ENCODE results near the gene SLC15A3. TPM values are rescaled to one million over a fixed set of nuclear protein-coding genes. Genes with fewer than 3 reads are reported as not detected.

SLC15A3 gene
- total RNA-seq, 1 donor from 2014 or later: 66.3 TPM

GRCh38 chr11:60966890-60967289, 14.9 kb upstream of the SLC15A3 start:
- H3K27me3 Mint-ChIP-seq (ENCODE audit: low read depth, unreplicated experiment): peaks cover 22% of the 10 kb centered on the region

DNA sequence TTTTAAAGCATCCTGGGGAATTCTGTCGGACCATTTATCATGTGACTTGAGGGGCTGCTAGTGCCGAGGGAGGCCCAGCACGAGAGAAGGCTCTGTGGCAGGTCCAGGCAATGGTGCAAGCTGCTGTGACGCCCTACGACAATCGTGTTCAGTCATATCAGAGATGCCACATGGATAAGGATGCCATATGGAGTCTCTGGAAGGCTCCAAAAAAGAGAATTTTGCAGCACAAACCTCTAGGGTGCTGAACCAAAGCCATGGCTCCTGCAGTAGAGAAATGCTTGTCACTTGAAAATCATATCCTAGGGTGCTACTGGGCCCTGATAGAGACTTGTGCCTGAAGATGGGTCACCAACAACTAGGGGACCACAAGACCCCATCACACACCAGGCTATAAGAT, 12.8 kb upstream of the SLC15A3 start:
- Mint-ChIP-seq H3K4me3 (ENCODE audit: unreplicated experiment) (no peak overlapping the region), H3K27ac (ENCODE audit: unreplicated experiment) (no peak overlapping the region), H3K9me3 (ENCODE audit: unreplicated experiment) (peaks cover 6% of the 10 kb centered on the region), H3K27me3 (ENCODE audit: low read depth, unreplicated experiment) (peaks cover 24% of the 10 kb centered on the region), H3K4me1 (ENCODE audit: low read depth, unreplicated experiment) (no peaks in the 10 kb centered on the region), H3K36me3 (ENCODE audit: low read depth, unreplicated experiment) (no peaks in the 10 kb centered on the region)
- no peaks in the 10 kb centered on the region for H3K36me3 ChIP-seq (ENCODE audit: insufficient read depth, low read length)
- H3K9me3 ChIP-seq (ENCODE audit: insufficient read depth, low read depth, low read length): no peaks in the 10 kb centered on the region
- no peaks in the 10 kb centered on the region for H3K79me2 ChIP-seq (ENCODE audit: insufficient read depth, low read length)
- no peak overlapping the region for H2AFZ ChIP-seq (ENCODE audit: low read depth, low read length)
- DNase-seq (ENCODE audit: low read depth) (no peak), FAIRE-seq (no peak)
- no peaks in the 10 kb centered on the region for H4K20me1 ChIP-seq (ENCODE audit: insufficient read depth, low read length)
- H3K9ac ChIP-seq (ENCODE audit: low read length): no peak overlapping the region
- peaks cover 9% of the 10 kb centered on the region for H3K27me3 ChIP-seq (ENCODE audit: insufficient read depth, low read length)
- H3K4me2 ChIP-seq (ENCODE audit: low read length): no peak overlapping the region
- no peak overlapping the region for H3K4me3 ChIP-seq (ENCODE audit: insufficient read depth, low read depth, low read length)
- TF ChIP-seq CTCF (IDR thresholded peaks at IDR 0.05; ENCODE audit: insufficient read depth, low read depth, low read length): no peak
- TF ChIP-seq EZH2 (IDR thresholded peaks at IDR 0.05; ENCODE audit: insufficient read depth, low read length): no peak
- no peak overlapping the region for H3K27ac ChIP-seq (ENCODE audit: low read depth, low read length)
- H3K4me1 ChIP-seq (ENCODE audit: insufficient read depth, low read length): no peaks in the 10 kb centered on the region

More at GRCh38 chr11:60966890-60967289, 14.9 kb upstream of the SLC15A3 start:
- Histone ChIP-seq H3K4me1 (ENCODE audit: insufficient read depth, low read length) (no peaks in the 10 kb centered on the region), H3K36me3 (ENCODE audit: insufficient read depth, low read length) (no peaks in the 10 kb centered on the region), H3K9ac (ENCODE audit: low read length) (no peak overlapping the region), H3K9me3 (ENCODE audit: insufficient read depth, low read depth, low read length) (no peaks in the 10 kb centered on the region), H3K4me2 (ENCODE audit: low read length) (no peak overlapping the region), H4K20me1 (ENCODE audit: insufficient read depth, low read length) (no peaks in the 10 kb centered on the region), H3K27ac (ENCODE audit: low read depth, low read length) (no peak overlapping the region), H2AFZ (ENCODE audit: low read depth, low read length) (no peak overlapping the region), H3K79me2 (ENCODE audit: insufficient read depth, low read length) (no peaks in the 10 kb centered on the region), H3K27me3 (ENCODE audit: insufficient read depth, low read length) (peaks cover 3% of the 10 kb centered on the region), H3K4me3 (ENCODE audit: insufficient read depth, low read depth, low read length) (no peak overlapping the region)
- Mint-ChIP-seq H3K4me3 (ENCODE audit: unreplicated experiment) (no peak overlapping the region), H3K4me1 (ENCODE audit: low read depth, unreplicated experiment) (no peaks in the 10 kb centered on the region), H3K9me3 (ENCODE audit: unreplicated experiment) (peaks cover 8% of the 10 kb centered on the region), H3K36me3 (ENCODE audit: low read depth, unreplicated experiment) (no peaks in the 10 kb centered on the region), H3K27ac (ENCODE audit: unreplicated experiment) (no peak overlapping the region)
- no peak for TF ChIP-seq CTCF (IDR thresholded peaks at IDR 0.05; ENCODE audit: insufficient read depth, low read depth, low read length)
- no peak for TF ChIP-seq EZH2 (IDR thresholded peaks at IDR 0.05; ENCODE audit: insufficient read depth, low read length)
- FAIRE-seq: no peak
- no peak for DNase-seq (ENCODE audit: low read depth)

- Histone ChIP-seq H3K9ac (ENCODE audit: low read length) (no peak overlapping the region), H3K27ac (ENCODE audit: low read depth, low read length) (no peak overlapping the region), H3K4me2 (ENCODE audit: low read length) (no peak overlapping the region), H3K27me3 (ENCODE audit: insufficient read depth, low read length) (peaks cover 7% of the 10 kb centered on the region), H3K4me3 (ENCODE audit: insufficient read depth, low read depth, low read length) (no peak overlapping the region), H3K4me1 (ENCODE audit: insufficient read depth, low read length) (no peaks in the 10 kb centered on the region), H4K20me1 (ENCODE audit: insufficient read depth, low read length) (no peaks in the 10 kb centered on the region), H3K79me2 (ENCODE audit: insufficient read depth, low read length) (no peaks in the 10 kb centered on the region), H3K36me3 (ENCODE audit: insufficient read depth, low read length) (no peaks in the 10 kb centered on the region), H3K9me3 (ENCODE audit: insufficient read depth, low read depth, low read length) (no peaks in the 10 kb centered on the region), H2AFZ (ENCODE audit: low read depth, low read length) (no peak overlapping the region)
- no peak overlapping the region for H3K4me3 Mint-ChIP-seq (ENCODE audit: unreplicated experiment)
- FAIRE-seq (no peak), DNase-seq (ENCODE audit: low read depth) (no peak)
- H3K27ac Mint-ChIP-seq (ENCODE audit: unreplicated experiment): no peak overlapping the region
- H3K9me3 Mint-ChIP-seq (ENCODE audit: unreplicated experiment): peaks cover 5% of the 10 kb centered on the region
- TF ChIP-seq EZH2 (IDR thresholded peaks at IDR 0.05; ENCODE audit: insufficient read depth, low read length) (no peak), CTCF (IDR thresholded peaks at IDR 0.05; ENCODE audit: insufficient read depth, low read depth, low read length) (no peak)
- H3K27me3 Mint-ChIP-seq (ENCODE audit: low read depth, unreplicated experiment): peaks cover 41% of the 10 kb centered on the region
- H3K36me3 Mint-ChIP-seq (ENCODE audit: low read depth, unreplicated experiment): peaks cover 2% of the 10 kb centered on the region
- H3K4me1 Mint-ChIP-seq (ENCODE audit: low read depth, unreplicated experiment): no peaks in the 10 kb centered on the region
Observed at GRCh38 chr11:60960405-60960804, 8.4 kb upstream of the SLC15A3 start.

Measured in astrocyte (in vitro differentiated cells and primary cell).